HepG2 (cell line): Measurements from ENCODE around the gene KRTAP3-3. TPM values are rescaled to one million over a fixed set of nuclear protein-coding genes. Genes with fewer than 3 reads are reported as not detected.

Experiments used
- ATAC-seq: fragments of 200-7000 bp; cut with Tn5 transposase; 3 replicates; pipeline ENCODE4 v1.9.1; 2020; ENCODE audit warnings: mild to moderate bottlenecking, moderate library complexity
- BruUV-seq: library from RNA; stranded (reverse); fragments of 400-500 nt; replicated peaks from 2 replicates; lab custom pipeline; 2021; lab: Mats Ljungman, UMichigan
- CTCF ChIA-PET: fragments of 300-600 bp; formaldehyde crosslinking; extraction: SDS; loops from one replicate; lab custom pipeline; 2021; ENCODE audit warnings: low total read pairs, inconsistent platforms, low intra/inter-chr PET ratio; lab: Yijun Ruan, JAX
- POLR2A ChIA-PET: fragments of 350-600 bp; sonication (Branson Sonifier 250); formaldehyde crosslinking; loops from one replicate; lab custom pipeline; 2020; ENCODE audit warnings: antibody characterized with exemption, inconsistent platforms; lab: Yijun Ruan, JAX
- DNase-seq: peaks from one replicate; pipeline ENCODE4 v3.0.0-alpha.2; 2015; ENCODE audit warnings: low spot score
- FAIRE-seq: peaks from 3 replicates; lab custom pipeline; 2011; peaks lifted over from hg19 to GRCh38; lab: Jason Lieb, UNC
- H2AFZ ChIP-seq: one replicate; pipeline ENCODE4 v1.6.1; 2011; ENCODE audit warnings: low read length, inconsistent platforms
- H3K27ac ChIP-seq: fragments of 300-600 bp; 3 replicates; pipeline ENCODE4 v1.8.0; 2011; ENCODE audit warnings: mixed run types, mild to moderate bottlenecking, mixed read lengths, low read length, inconsistent platforms; ENCODE audit not compliant: insufficient read depth; ENCODE audit errors: extremely low read length
- H3K27me3 ChIP-seq, 2 experiments: fragments of 200-600 bp in 1 of 2; 2 replicates in 1 of 2; 3 replicates in 1 of 2; pipeline versions ENCODE4 v1.6.0 to v1.8.0; 2011; ENCODE audit warnings: low read length in 2 of 2, mild to moderate bottlenecking in 2 of 2, moderate library complexity in 2 of 2, inconsistent platforms in 1 of 2; ENCODE audit not compliant: insufficient read depth in 2 of 2, control insufficient read depth in 1 of 2
- H3K36me3 ChIP-seq, 2 experiments: fragments of 200-600 bp in 1 of 2; replicated peaks in 1 of 2; 2 replicates in 1 of 2; 3 replicates in 1 of 2; pipeline versions ENCODE4 v1.5.1 to v1.8.0; 2011; ENCODE audit warnings: low read length in 2 of 2, inconsistent platforms in 1 of 2; ENCODE audit not compliant: insufficient read depth in 2 of 2, control insufficient read depth in 1 of 2
- H3K4me1 ChIP-seq: 2 replicates; pipeline ENCODE4 v1.5.1; 2012; ENCODE audit warnings: low read length, inconsistent platforms; ENCODE audit not compliant: insufficient read depth
- H3K4me2 ChIP-seq: 2 replicates; pipeline ENCODE4 v1.6.0; 2011; ENCODE audit warnings: low read depth, low read length, inconsistent platforms
- H3K4me3 ChIP-seq, 3 experiments: fragments of 200-600 bp in 1 of 3; sonication (generic), shearing (Covaris generic) in 1 of 3; replicated peaks in 1 of 3; 2 replicates each; pipeline ENCODE4 v1.5.1; 2011 to 2016; ENCODE audit warnings: low read length in 3 of 3, inconsistent platforms in 2 of 3, low read depth in 2 of 3, mild to moderate bottlenecking in 2 of 3, control low read depth in 1 of 3, mixed read lengths in 1 of 3; ENCODE audit not compliant: insufficient read depth in 1 of 3
- H3K79me2 ChIP-seq: one replicate; pipeline ENCODE4 v1.6.1; 2011; ENCODE audit warnings: low read length, inconsistent platforms; ENCODE audit not compliant: insufficient read depth
- H3K9ac ChIP-seq: 2 replicates; pipeline ENCODE4 v1.6.0; 2011; ENCODE audit warnings: mild to moderate bottlenecking, low read depth, low read length, inconsistent platforms; ENCODE audit not compliant: insufficient read depth
- H3K9me3 ChIP-seq: 2 replicates; pipeline ENCODE4 v1.5.1; 2012; ENCODE audit warnings: mild to moderate bottlenecking, low read length
- H4K20me1 ChIP-seq: 2 replicates; pipeline ENCODE4 v1.6.0; 2011; ENCODE audit warnings: inconsistent platforms, mild to moderate bottlenecking, low read length, moderate library complexity; ENCODE audit not compliant: insufficient read depth
- PRDM10 ChIP-seq: sonication (generic); formaldehyde crosslinking; IDR thresholded peaks from 2 replicates; pipeline ENCODE4 v1.4.0; 2020; ENCODE audit warnings: low read depth, missing genetic modification reagents
- WGBS: methylation state at CpG from one replicate; pipeline ENCODE4 v1.1.6; 2017; ENCODE audit warnings: low lambda C conversion rate; 5-methylcytosine and 5-hydroxymethylcytosine counted together
- in situ Hi-C: cut with HindIII; loops from 2 replicates; pipeline ENCODE4 v1.10.0; 2017; ENCODE audit warnings: low pct_unique_long_range_greater_than_20kb; ENCODE audit not compliant: extremely low pct_ligation_motif_present
- intact Hi-C: fragments of 100-400 bp; cut with micrococcal nuclease; formaldehyde crosslinking; loops from one replicate; pipeline ENCODE4 v1.10.0; 2022; ENCODE audit not compliant: unreplicated experiment
- polyA plus RNA-seq, 8 experiments: library from polyadenylated mRNA; depleted of rRNA in 3 of 8; stranded (reverse) in 7 of 8; unstranded in 1 of 8; fragments of >200 nt; fragmentation: Illumina TruSeq in 4 of 8; extraction: Trizol in 4 of 8; gene quantifications; 2 replicates each; pipeline versions ENCODE4 v1.2.1 to v1.2.3, GENCODE V29; 2011 to 2016; ENCODE audit warnings: low read depth in 4 of 8, missing spikeins in 1 of 8, mixed read lengths in 1 of 8; ENCODE audit not compliant: insufficient read depth in 1 of 8
- total RNA-seq, 5 experiments: library from RNA; depleted of rRNA; stranded (reverse); fragments of >200 nt; fragmentation: Illumina TruSeq; extraction: Trizol; gene quantifications; 2 replicates each; pipeline ENCODE4 v1.2.3, GENCODE V29; 2016; ENCODE audit warnings: low read depth in 1 of 5

KRTAP3-3 gene
- total and polyA plus RNA-seq, 2 of the 13 experiments (the other 11 are each of a cell fraction or from before 2014, with no cell fraction given), result not detected

GRCh38 chr17:41019415-41019814 is 25.5 kb upstream of the KRTAP3-3 start:
- CTCF ChIA-PET, result no interaction called here
- FAIRE-seq, result no peak

More at GRCh38 chr17:41019415-41019814, 25.5 kb upstream of the KRTAP3-3 start:
- POLR2A ChIA-PET, result interaction anchor here (1.3 kb wide), 1 partner anchor 10 kb away, joined by 4 read pairs; no protein-coding TSS in a partner anchor
- ATAC-seq, result no peak
- no peaks in the 10 kb centered on the region for H3K79me2 ChIP-seq
- no peak for TF ChIP-seq PRDM10
- TF ChIP-seq, all 625 proteins: peak for 0
- in situ Hi-C loops (no loop called here), intact Hi-C loops (no loop called here)
- Histone ChIP-seq H3K4me1 (peaks cover 34% of the 10 kb centered on the region), H2AFZ (no peak overlapping the region), H4K20me1 (no peaks in the 10 kb centered on the region), H3K36me3 (no peaks in the 10 kb centered on the region), H3K27me3 (no peaks in the 10 kb centered on the region), H3K4me2 (no peak overlapping the region), H3K4me3 (no peak overlapping the region), H3K27ac (no peak overlapping the region), H3K9me3 (no peaks in the 10 kb centered on the region; the same call in 1 of the 2 replicates), H3K9ac (no peak overlapping the region)
- no TSS peak for BruUV-seq
- 96% methylated on average over 3 of the region's 3 CpGs for WGBS
- DNase-seq, result no peak
